Measurements from ENCODE around the gene FRS2. TPM values are rescaled to one million over a fixed set of nuclear protein-coding genes. Genes with fewer than 3 reads are reported as not detected.

The FRS2 gene
- total and polyA plus RNA-seq, 2 experiments from 2014 or later, result 15.9 to 43.2 TPM

- no peaks in the 10 kb centered on the region for H3K36me3 ChIP-seq
- no peaks in the 10 kb centered on the region for H3K27me3 ChIP-seq
- H3K4me3 ChIP-seq, result no peak overlapping the region
- no peak for TF ChIP-seq CTCF (IDR thresholded peaks at IDR 0.05; ENCODE audit: low read depth, low read length)
- DNase-seq (ENCODE audit: low read depth in 1 of 2, low spot score in 1 of 2), result no peak
- peaks cover 7% of the 10 kb centered on the region for H3K4me1 ChIP-seq (ENCODE audit: low read depth)
- H3K9me3 ChIP-seq (ENCODE audit: low read depth), result no peaks in the 10 kb centered on the region
- no peak overlapping the region for H3K27ac ChIP-seq
Measured at GRCh38 chr12:69548687-69549086, 78.5 kb downstream of the FRS2 start.

GRCh38 chr12:69550569-69551350 is 80.6 kb downstream of the FRS2 start:
- H3K36me3 ChIP-seq, result no peaks in the 10 kb centered on the region
- no peaks in the 10 kb centered on the region for H3K27me3 ChIP-seq
- peak overlapping the region; percentile 32 for H3K27ac ChIP-seq
- H3K4me3 ChIP-seq, result no peak overlapping the region
- no peak for TF ChIP-seq CTCF (IDR thresholded peaks at IDR 0.05; ENCODE audit: low read depth, low read length)
- H3K9me3 ChIP-seq (ENCODE audit: low read depth), result no peaks in the 10 kb centered on the region
- DNase-seq (ENCODE audit: low read depth in 1 of 2, low spot score in 1 of 2), result no peak
- peaks cover 7% of the 10 kb centered on the region for H3K4me1 ChIP-seq (ENCODE audit: low read depth)

- peak overlapping the region; percentile 32 for H3K27ac ChIP-seq
- H3K27me3 ChIP-seq, result no peaks in the 10 kb centered on the region
- no peaks in the 10 kb centered on the region for H3K36me3 ChIP-seq
- H3K4me1 ChIP-seq (ENCODE audit: low read depth), result peaks cover 7% of the 10 kb centered on the region
- peak; percentile 67 to 73 for DNase-seq (ENCODE audit: low read depth in 1 of 2, low spot score in 1 of 2)
- H3K4me3 ChIP-seq, result no peak overlapping the region
- no peak for TF ChIP-seq CTCF (IDR thresholded peaks at IDR 0.05; ENCODE audit: low read depth, low read length)
- no peaks in the 10 kb centered on the region for H3K9me3 ChIP-seq (ENCODE audit: low read depth)
Measured at GRCh38 chr12:69553628-69554248, 83.5 kb downstream of the FRS2 start.

GRCh38 chr12:69555461-69555860 is 85.3 kb downstream of the FRS2 start:
- DNase-seq (ENCODE audit: low read depth in 1 of 2, low spot score in 1 of 2), result peak in 1 of 2 donors; percentile 21
- no peaks in the 10 kb centered on the region for H3K27me3 ChIP-seq
- no peaks in the 10 kb centered on the region for H3K36me3 ChIP-seq
- H3K9me3 ChIP-seq (ENCODE audit: low read depth), result no peaks in the 10 kb centered on the region
- no peak overlapping the region for H3K27ac ChIP-seq
- H3K4me1 ChIP-seq (ENCODE audit: low read depth), result peaks cover 7% of the 10 kb centered on the region
- TF ChIP-seq CTCF (IDR thresholded peaks at IDR 0.05; ENCODE audit: low read depth, low read length), result no peak
- H3K4me3 ChIP-seq, result no peak overlapping the region

- no peak for TF ChIP-seq CTCF (IDR thresholded peaks at IDR 0.05; ENCODE audit: low read depth, low read length)
- no peak overlapping the region for H3K27ac ChIP-seq
- no peak overlapping the region for H3K4me3 ChIP-seq
- H3K9me3 ChIP-seq (ENCODE audit: low read depth), result no peaks in the 10 kb centered on the region
- DNase-seq (ENCODE audit: low read depth in 1 of 2, low spot score in 1 of 2), result no peak
- H3K27me3 ChIP-seq, result no peaks in the 10 kb centered on the region
- H3K4me1 ChIP-seq (ENCODE audit: low read depth), result peaks cover 7% of the 10 kb centered on the region
- H3K36me3 ChIP-seq, result no peaks in the 10 kb centered on the region
Measured at GRCh38 chr12:69556383-69556782, 86.2 kb downstream of the FRS2 start.
